BLaER1 treated with 17β-estradiol and CSF1 and Interleukin-3, amounts not matched to agents 10 nM and 100 nM (cell line): ENCODE measurements around the gene GLDC.

Source experiments
- H3K27ac ChIP-seq, 11 experiments: shearing (Covaris generic); formaldehyde crosslinking; 2 replicates each; pipeline ENCODE4 v1.8.1; 2022
- H3K27me3 ChIP-seq, 11 experiments: shearing (Covaris generic); formaldehyde crosslinking; 2 replicates each; pipeline ENCODE4 v1.8.1; 2022
- H3K36me3 ChIP-seq, 11 experiments: shearing (Covaris generic); formaldehyde crosslinking; 2 replicates each; pipeline ENCODE4 v1.8.1; 2022
- H3K4me1 ChIP-seq, 10 experiments: shearing (Covaris generic); formaldehyde crosslinking; 2 replicates each; pipeline ENCODE4 v1.8.1; 2022
- H3K4me2 ChIP-seq, 11 experiments: shearing (Covaris generic); formaldehyde crosslinking; 2 replicates each; pipeline ENCODE4 v1.8.1; 2022
- H3K4me3 ChIP-seq, 10 experiments: shearing (Covaris generic); formaldehyde crosslinking; 2 replicates each; pipeline ENCODE4 v1.8.1; 2022
- H3K9ac ChIP-seq, 11 experiments: shearing (Covaris generic); formaldehyde crosslinking; 2 replicates each; pipeline ENCODE4 v1.8.1; 2022
- H3K9me3 ChIP-seq, 11 experiments: shearing (Covaris generic); formaldehyde crosslinking; replicated peaks in 1 of 11; 2 replicates each; pipeline ENCODE4 v1.8.1; 2022
- H4K20me1 ChIP-seq, 11 experiments: shearing (Covaris generic); formaldehyde crosslinking; 2 replicates each; pipeline ENCODE4 v1.8.1; 2022
- Cebpa-rat ChIP-seq, 11 experiments: shearing (Covaris generic); IDR thresholded peaks; 2 replicates each; pipeline ENCODE4 v1.8.1; 2022

GLDC gene

DNA sequence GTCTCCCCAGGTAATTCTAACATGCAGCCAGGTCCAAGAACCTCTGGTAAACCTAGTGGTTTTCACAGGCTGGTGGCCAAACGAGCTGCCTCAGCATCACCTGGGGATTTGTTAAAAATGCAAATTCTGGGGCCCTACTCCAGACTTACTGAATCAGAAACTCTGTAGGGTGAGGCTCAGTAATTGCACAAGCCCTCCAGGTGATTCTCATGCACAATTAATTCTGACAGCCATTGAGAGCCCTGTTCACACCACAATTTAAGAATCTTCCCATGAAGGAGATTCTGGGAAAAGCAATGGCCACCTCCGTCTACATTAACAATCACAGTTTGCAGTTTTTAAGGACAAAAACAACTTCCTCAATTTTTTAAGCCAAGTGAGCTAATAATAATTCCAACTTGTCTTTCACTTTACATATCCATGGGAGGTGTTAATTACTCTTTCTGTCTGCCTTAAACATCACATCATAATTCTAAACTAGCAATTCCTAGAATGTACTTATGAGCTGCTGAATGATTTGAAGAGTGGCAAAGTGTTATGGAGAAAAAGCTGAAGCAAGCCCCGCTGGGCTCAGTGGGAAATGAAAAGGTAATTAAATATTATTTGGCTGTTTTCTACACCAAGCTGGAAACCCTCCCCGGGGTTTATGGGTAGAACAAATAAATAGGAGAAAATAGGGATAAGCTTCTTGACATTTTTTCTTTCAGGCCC, 70.0 kb downstream of the GLDC start:
- H3K4me3 ChIP-seq: no peak overlapping the region
- peaks cover 0 to 5% (median 0%) of the 10 kb centered on the region in 11 experiments; a peak in 1 of 22 replicates for H3K36me3 ChIP-seq
- H3K9me3 ChIP-seq: no peaks in the 10 kb centered on the region
- no peak for TF ChIP-seq Cebpa-rat (IDR thresholded peaks at IDR 0.05)
- no peaks in the 10 kb centered on the region for H3K27me3 ChIP-seq
- H3K27ac ChIP-seq: no peak overlapping the region
- peaks cover 8 to 16% (median 13%) of the 10 kb centered on the region in 10 experiments; a peak in 19 of 20 replicates for H3K4me1 ChIP-seq
- H4K20me1 ChIP-seq: no peaks in the 10 kb centered on the region
- no peak overlapping the region for H3K9ac ChIP-seq
- H3K4me2 ChIP-seq: peak overlapping the region in 10 of 11 experiments; percentile 4 to 52 (median 38); a peak in 17 of 22 replicates

DNA sequence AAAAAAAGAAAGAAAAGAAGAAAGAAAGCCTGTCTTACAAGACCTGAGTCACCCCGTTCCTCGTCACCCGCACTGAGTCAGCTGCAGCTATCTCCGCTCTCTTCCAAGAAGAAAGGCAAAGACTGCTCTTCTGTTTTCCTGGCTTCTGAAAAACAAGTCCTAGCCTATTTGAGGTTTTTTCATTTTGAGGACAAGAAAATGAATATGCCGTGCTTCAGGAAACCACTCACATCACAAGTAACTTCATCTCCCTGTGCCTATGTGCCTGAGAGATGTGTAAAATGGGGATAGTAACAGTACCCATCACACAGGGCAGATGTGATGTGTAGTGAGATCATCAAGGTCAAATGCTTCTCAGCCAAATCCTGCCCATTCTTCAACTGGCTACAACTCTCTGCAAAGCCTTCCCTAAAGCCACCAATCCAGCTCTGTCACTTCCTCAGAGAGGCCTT, 78.4 kb downstream of the GLDC start:
- H3K9ac ChIP-seq: peak overlapping the region in 5 of 11 experiments; percentile 14 to 60 (median 16); a peak in 6 of 22 replicates
- peak overlapping the region in 4 of 11 experiments; percentile 46 to 87 (median 78); a peak in 8 of 22 replicates for H3K4me2 ChIP-seq
- peaks cover 0 to 60% (median 10%) of the 10 kb centered on the region in 10 experiments; a peak in 10 of 20 replicates for H3K4me1 ChIP-seq
- no peak for TF ChIP-seq Cebpa-rat (IDR thresholded peaks at IDR 0.05)
- H3K36me3 ChIP-seq: peaks cover 0 to 37% (median 17%) of the 10 kb centered on the region in 11 experiments; a peak in 12 of 22 replicates
- H3K27ac ChIP-seq: peak overlapping the region in 3 of 11 experiments; percentile 51 to 76 (median 69); a peak in 6 of 22 replicates
- no peaks in the 10 kb centered on the region for H3K9me3 ChIP-seq
- no peak overlapping the region for H3K4me3 ChIP-seq
- no peaks in the 10 kb centered on the region for H3K27me3 ChIP-seq
- no peaks in the 10 kb centered on the region for H4K20me1 ChIP-seq

DNA sequence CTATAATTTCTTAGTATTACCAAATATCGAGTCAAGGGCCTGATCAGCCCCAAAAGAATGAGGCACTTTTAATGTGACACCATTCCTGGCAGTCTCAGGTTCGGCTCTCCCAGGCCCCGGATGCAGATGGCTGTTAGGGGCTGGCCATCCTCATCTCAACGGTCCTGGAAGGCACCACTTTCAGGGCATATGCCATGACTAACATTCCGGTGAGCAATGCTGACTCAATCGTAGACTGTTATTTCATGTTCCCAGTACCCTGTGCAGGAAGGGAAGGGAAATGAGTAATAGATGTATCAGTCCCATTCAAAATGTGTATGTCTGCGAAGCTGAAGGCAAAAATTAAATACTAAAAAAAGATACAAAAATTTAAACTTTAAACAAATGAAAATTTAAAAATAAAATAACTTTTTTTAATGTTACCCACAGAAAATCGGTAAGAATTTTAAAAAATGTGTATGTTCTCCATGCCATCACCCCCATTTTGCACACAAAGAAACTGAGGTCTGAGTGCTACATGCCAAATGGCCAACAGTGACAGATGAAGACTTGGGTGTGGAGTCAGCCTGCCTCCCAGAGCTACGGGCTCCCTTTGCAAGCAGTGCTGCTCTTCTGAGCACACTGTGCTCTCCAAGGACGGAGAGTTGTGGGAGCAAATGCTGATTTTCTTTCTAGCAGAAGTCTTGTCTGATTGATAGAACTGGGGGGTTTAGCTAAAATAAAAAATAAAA, 79.0 kb downstream of the GLDC start:
- Histone ChIP-seq H3K9me3 (no peaks in the 10 kb centered on the region), H3K36me3 (peaks cover 0 to 41% (median 17%) of the 10 kb centered on the region in 11 experiments; a peak in 12 of 22 replicates), H3K9ac (peak overlapping the region in 4 of 11 experiments; percentile 14 to 60 (median 23); a peak in 6 of 22 replicates), H3K27ac (peak overlapping the region in 3 of 11 experiments; percentile 51 to 76 (median 69); a peak in 6 of 22 replicates), H3K4me2 (peak overlapping the region in 4 of 11 experiments; percentile 46 to 87 (median 78); a peak in 8 of 22 replicates), H3K4me1 (peaks cover 0 to 66% (median 10%) of the 10 kb centered on the region in 10 experiments; a peak in 10 of 20 replicates), H3K27me3 (no peaks in the 10 kb centered on the region), H4K20me1 (no peaks in the 10 kb centered on the region), H3K4me3 (no peak overlapping the region)
- no peak for TF ChIP-seq Cebpa-rat (IDR thresholded peaks at IDR 0.05)

DNA sequence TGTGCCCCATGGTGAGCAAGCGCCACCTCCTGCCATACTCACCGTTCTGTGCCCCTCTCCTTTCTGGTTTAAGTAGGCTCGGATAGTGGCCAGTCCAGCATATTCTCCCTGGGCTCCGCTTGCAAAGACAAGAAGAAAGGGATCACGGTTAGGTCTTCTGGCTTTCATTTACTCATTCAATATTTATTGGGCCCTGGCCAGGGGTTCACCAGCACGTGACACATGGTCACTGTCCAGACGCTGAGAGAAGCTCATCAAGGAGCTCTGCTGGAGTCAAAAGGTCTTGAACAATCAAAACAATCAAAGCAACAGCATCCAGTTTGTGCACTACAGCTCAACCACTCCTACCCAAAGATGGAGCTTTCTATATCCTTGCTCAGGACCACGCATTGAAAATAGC, 80.2 kb downstream of the GLDC start:
- TF ChIP-seq Cebpa-rat (IDR thresholded peaks at IDR 0.05): no peak
- H3K27ac ChIP-seq: peak overlapping the region in 1 of 11 experiments; percentile 54; a peak in 1 of 22 replicates

DNA sequence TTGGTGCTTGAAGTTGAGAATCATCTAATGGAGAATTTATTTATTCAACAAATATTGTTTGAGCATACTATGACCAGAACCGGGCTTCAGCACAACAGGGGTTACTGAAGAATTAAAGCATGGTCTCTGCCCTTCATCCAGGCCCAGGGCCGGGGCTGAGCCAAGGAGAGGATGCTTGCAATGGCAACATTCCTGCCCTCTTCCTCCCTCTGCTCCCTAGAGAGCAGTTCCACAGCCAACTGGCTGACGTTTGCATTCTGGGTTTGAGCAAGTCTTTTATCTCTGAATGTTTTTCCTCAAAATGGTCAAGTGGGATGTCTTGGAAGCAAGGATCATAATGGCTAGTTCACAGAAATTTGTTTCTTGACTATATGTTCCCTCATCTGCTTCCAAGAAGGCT, 80.7 kb downstream of the GLDC start:
- Histone ChIP-seq H3K4me3 (no peak overlapping the region), H3K9ac (no peak overlapping the region; a peak in 1 of 22 replicates), H3K27ac (peak overlapping the region in 2 of 11 experiments; percentile 52 to 54; a peak in 4 of 22 replicates), H3K4me2 (peak overlapping the region in 4 of 11 experiments; percentile 10 to 82 (median 48); a peak in 7 of 22 replicates), H3K9me3 (no peaks in the 10 kb centered on the region), H3K36me3 (peaks cover 0 to 48% (median 17%) of the 10 kb centered on the region in 11 experiments; a peak in 12 of 22 replicates), H3K27me3 (no peaks in the 10 kb centered on the region), H4K20me1 (no peaks in the 10 kb centered on the region), H3K4me1 (peaks cover 0 to 68% (median 10%) of the 10 kb centered on the region in 10 experiments; a peak in 10 of 20 replicates)
- TF ChIP-seq Cebpa-rat (IDR thresholded peaks at IDR 0.05): no peak

More for the DNA sequence above, 80.2 kb downstream of the GLDC start:
- H3K27me3 ChIP-seq: no peaks in the 10 kb centered on the region
- no peak overlapping the region for H3K9ac ChIP-seq
- no peaks in the 10 kb centered on the region for H3K9me3 ChIP-seq
- peaks cover 0 to 45% (median 17%) of the 10 kb centered on the region in 11 experiments; a peak in 12 of 22 replicates for H3K36me3 ChIP-seq
- H3K4me3 ChIP-seq: no peak overlapping the region
- peaks cover 0 to 68% (median 10%) of the 10 kb centered on the region in 10 experiments; a peak in 10 of 20 replicates for H3K4me1 ChIP-seq
- H3K4me2 ChIP-seq: peak overlapping the region in 3 of 11 experiments; percentile 45 to 82 (median 52); a peak in 6 of 22 replicates
- no peaks in the 10 kb centered on the region for H4K20me1 ChIP-seq

DNA sequence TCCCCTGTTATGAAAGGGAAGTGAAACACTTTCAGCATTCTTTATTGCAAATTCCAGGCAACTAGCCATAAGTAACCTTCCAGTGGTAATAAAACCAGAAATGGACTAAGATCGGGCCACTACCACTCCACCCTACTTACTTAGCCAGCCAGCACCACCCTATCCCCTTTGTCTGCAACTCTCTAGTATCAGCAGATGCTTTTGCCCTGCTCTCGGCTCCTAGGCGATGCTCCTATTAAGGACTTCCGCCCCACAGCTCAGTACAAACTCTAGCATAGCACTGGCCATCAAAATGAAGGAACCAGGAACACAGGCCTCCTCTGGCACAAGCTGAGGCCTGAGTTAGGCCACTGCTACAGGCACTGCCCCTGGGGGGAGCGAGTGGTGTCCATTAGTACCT, 81.2 kb downstream of the GLDC start:
- Histone ChIP-seq H3K4me1 (peaks cover 0 to 68% (median 10%) of the 10 kb centered on the region in 10 experiments; a peak in 10 of 20 replicates), H3K9me3 (no peaks in the 10 kb centered on the region), H3K4me2 (peak overlapping the region in 3 of 11 experiments; percentile 45 to 82 (median 52); a peak in 6 of 22 replicates), H4K20me1 (no peaks in the 10 kb centered on the region), H3K27me3 (no peaks in the 10 kb centered on the region), H3K27ac (peak overlapping the region in 2 of 11 experiments; percentile 52 to 54; a peak in 4 of 22 replicates), H3K9ac (no peak overlapping the region; a peak in 1 of 22 replicates), H3K36me3 (peaks cover 0 to 53% (median 17%) of the 10 kb centered on the region in 11 experiments; a peak in 12 of 22 replicates), H3K4me3 (no peak overlapping the region)
- TF ChIP-seq Cebpa-rat (IDR thresholded peaks at IDR 0.05): no peak

DNA sequence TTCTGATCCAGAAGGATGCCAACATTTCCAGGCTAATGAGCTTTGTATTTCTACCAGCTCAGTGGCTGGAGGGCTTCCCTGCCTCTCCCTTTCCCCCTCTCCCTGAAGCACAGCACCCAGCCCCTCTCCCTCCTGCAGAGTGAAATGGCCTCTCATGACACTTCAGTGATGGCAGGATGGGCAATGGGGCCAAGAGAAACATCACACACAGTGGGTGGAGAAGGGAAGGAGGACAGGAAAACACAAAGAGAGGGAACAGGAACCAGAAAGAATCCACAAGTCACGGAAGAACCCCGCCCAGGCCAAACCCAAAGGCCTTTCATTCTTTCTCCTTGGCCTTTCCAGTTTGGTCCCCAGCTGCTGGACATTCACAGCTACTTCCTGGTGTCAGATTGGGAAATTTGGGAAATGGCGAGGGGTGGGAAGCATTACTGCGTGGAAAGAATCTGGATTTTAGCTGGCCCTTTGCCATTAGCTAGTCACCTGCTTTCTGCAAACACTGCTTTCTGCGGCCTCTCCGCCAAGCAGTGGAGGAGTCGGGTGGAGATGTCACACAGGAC, 82.6 kb downstream of the GLDC start:
- H3K4me3 ChIP-seq: no peak overlapping the region
- H4K20me1 ChIP-seq: no peaks in the 10 kb centered on the region
- H3K9ac ChIP-seq: no peak overlapping the region
- peak overlapping the region in 3 of 11 experiments; percentile 45 to 52 (median 51); a peak in 6 of 22 replicates for H3K4me2 ChIP-seq
- 0 out of 22 replicates have a peak, but pooled peaks cover 0 to under 1% (median 0%) of the 10 kb centered on the region in 11 experiments for H3K9me3 ChIP-seq
- H3K4me1 ChIP-seq: peaks cover 0 to 65% (median 10%) of the 10 kb centered on the region in 10 experiments; a peak in 11 of 20 replicates
- no peak for TF ChIP-seq Cebpa-rat (IDR thresholded peaks at IDR 0.05)
- H3K36me3 ChIP-seq: peaks cover 0 to 66% (median 31%) of the 10 kb centered on the region in 11 experiments; a peak in 13 of 22 replicates
- H3K27me3 ChIP-seq: no peaks in the 10 kb centered on the region
- H3K27ac ChIP-seq: peak overlapping the region in 1 of 11 experiments; percentile 13; a peak in 1 of 22 replicates

DNA sequence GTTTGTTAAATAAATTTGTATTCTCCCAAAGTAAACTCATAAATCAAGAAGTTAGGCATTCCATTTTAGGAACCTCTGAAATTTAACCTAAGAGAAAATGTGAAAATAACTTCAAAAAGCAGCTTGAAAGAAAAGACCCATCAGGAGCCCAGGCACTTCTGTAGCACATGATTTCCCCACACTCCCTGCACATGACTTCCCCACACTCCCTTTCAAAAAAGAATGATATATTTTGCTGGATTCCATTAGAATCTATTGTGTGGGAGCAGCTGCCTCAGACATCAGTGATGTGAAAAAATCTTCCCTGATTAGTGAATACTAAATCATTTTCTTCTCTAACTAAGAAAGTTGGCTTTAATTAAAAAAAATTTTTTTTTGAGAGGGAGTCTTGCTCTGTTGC, 83.3 kb downstream of the GLDC start:
- H3K27me3 ChIP-seq: no peaks in the 10 kb centered on the region
- peaks cover 0 to 58% (median 11%) of the 10 kb centered on the region in 10 experiments; a peak in 11 of 20 replicates for H3K4me1 ChIP-seq
- peaks cover 0 to 71% (median 35%) of the 10 kb centered on the region in 11 experiments; a peak in 14 of 22 replicates for H3K36me3 ChIP-seq
- H3K4me2 ChIP-seq: peak overlapping the region in 2 of 11 experiments; percentile 45 to 51; a peak in 2 of 22 replicates
- no peak overlapping the region for H3K4me3 ChIP-seq
- TF ChIP-seq Cebpa-rat (IDR thresholded peaks at IDR 0.05): no peak
- no peaks in the 10 kb centered on the region for H4K20me1 ChIP-seq
- H3K9me3 ChIP-seq: 0 out of 22 replicates have a peak, but pooled peaks cover 0 to 4% (median 0%) of the 10 kb centered on the region in 11 experiments
- H3K27ac ChIP-seq: no peak overlapping the region; a peak in 1 of 22 replicates
- no peak overlapping the region for H3K9ac ChIP-seq
